SK-N-SH (cell line): ENCODE measurements around the gene NUCB1.

Experiments used
- CTCF ChIP-seq: fragments of 200-600 bp; sonication (generic); IDR thresholded peaks from 2 replicates; pipeline ENCODE4 v1.6.1; 2017; ENCODE audit warnings: antibody characterized with exemption, mild to moderate bottlenecking, moderate library complexity
- EP300 ChIP-seq, 2 experiments: IDR thresholded peaks; 2 replicates each; pipeline versions ENCODE4 v1.4.0 to v1.6.1; 2012; ENCODE audit warnings: borderline replicate concordance in 1 of 2, low read depth in 1 of 2, low read length in 1 of 2
- FOSL2 ChIP-seq: IDR thresholded peaks from 2 replicates; pipeline ENCODE4 v1.4.0; 2012; ENCODE audit warnings: low read depth, mild to moderate bottlenecking, moderate library complexity, borderline replicate concordance
- FOXM1 ChIP-seq: IDR thresholded peaks from 2 replicates; pipeline ENCODE4 v1.4.0; 2012; ENCODE audit warnings: low read depth, mild to moderate bottlenecking
- GATA2 ChIP-seq: sonication (generic); formaldehyde crosslinking; IDR thresholded peaks from 2 replicates; pipeline ENCODE4 v1.5.0; 2020; ENCODE audit warnings: mild to moderate bottlenecking, missing genetic modification reagents
- JUND ChIP-seq: IDR thresholded peaks from 2 replicates; pipeline ENCODE4 v1.4.0; 2012
- POLR2AphosphoS5 ChIP-seq: IDR thresholded peaks from 2 replicates; pipeline ENCODE4 v1.6.1; 2012; ENCODE audit warnings: low read depth, low read length
- RAD21 ChIP-seq: IDR thresholded peaks from 2 replicates; pipeline ENCODE4 v1.6.1; 2012; ENCODE audit warnings: mild to moderate bottlenecking, low read length
- SIN3A ChIP-seq: IDR thresholded peaks from 2 replicates; pipeline ENCODE4 v1.6.1; 2012; ENCODE audit warnings: low read depth, mild to moderate bottlenecking, low read length, moderate library complexity, borderline replicate concordance
- TAF1 ChIP-seq: IDR thresholded peaks from 2 replicates; pipeline ENCODE4 v1.6.1; 2012; ENCODE audit warnings: low read depth, mild to moderate bottlenecking, low read length, moderate library complexity, borderline replicate concordance
- TEAD4 ChIP-seq: IDR thresholded peaks from 2 replicates; pipeline ENCODE4 v1.4.0; 2012; ENCODE audit warnings: mild to moderate bottlenecking, borderline replicate concordance; ENCODE audit not compliant: insufficient read depth
- YY1 ChIP-seq: IDR thresholded peaks from 2 replicates; pipeline ENCODE4 v1.4.0; 2012; ENCODE audit warnings: low read depth, mild to moderate bottlenecking
- ZBTB33 ChIP-seq: IDR thresholded peaks from 2 replicates; pipeline ENCODE4 v1.4.0; 2012; ENCODE audit warnings: low read depth, borderline replicate concordance

- TF ChIP-seq YY1 (no peak), CTCF (no peak), POLR2AphosphoS5 (no peak), GATA2 (no peak), EP300 (IDR thresholded peaks at IDR 0.05; ENCODE audit: borderline replicate concordance in 1 of 2, low read depth in 1 of 2, low read length in 1 of 2) (no peak), RAD21 (no peak), SIN3A (no peak), ZBTB33 (no peak), JUND (no peak), TEAD4 (no peak), TAF1 (no peak), FOSL2 (no peak), FOXM1 (no peak)
Measured at GRCh38 chr19:48856921-48857320, 43.2 kb upstream of the NUCB1 start.
